Measurements from ENCODE around the gene SH3BGRL2.

GRCh38 chr6:79612457-79612856 is 18.7 kb upstream of the SH3BGRL2 start:
- no peak for TF ChIP-seq SUZ12 (IDR thresholded peaks at IDR 0.05; ENCODE audit: extremely low read depth, insufficient read depth, insufficient read length)
- TF ChIP-seq ZNF274 (IDR thresholded peaks at IDR 0.05; ENCODE audit: low read depth, low read length): no peak
- TF ChIP-seq YY1 (IDR thresholded peaks at IDR 0.05; ENCODE audit: insufficient read depth, insufficient read length): no peak

Measured in NT2/D1 (cell line).